ENCODE data around the gene DOK3. TPM values are rescaled to one million over a fixed set of nuclear protein-coding genes. Genes with fewer than 3 reads are reported as not detected.

The DOK3 gene
- total RNA-seq, 2 experiments from 2014 or later, result 3.7 to 6.0 TPM

- Mint-ChIP-seq H3K4me1 (peaks cover 14% of the 10 kb centered on the region), H3K27ac (no peak overlapping the region), H3K4me3 (no peak overlapping the region), H3K27me3 (peaks cover 7% of the 10 kb centered on the region), H3K9me3 (no peaks in the 10 kb centered on the region), H3K36me3 (peaks cover 5% of the 10 kb centered on the region)
- DNase-seq (no peak), ATAC-seq (ENCODE audit: low read depth) (no peak)
- POLR2A ChIA-PET, result interaction anchor here (0.6 kb wide), 1 partner anchor 75 kb away, joined by 4 read pairs; no protein-coding TSS in a partner anchor
Measured at GRCh38 chr5:177504086-177505056, 5.3 kb downstream of the DOK3 start.

DNA sequence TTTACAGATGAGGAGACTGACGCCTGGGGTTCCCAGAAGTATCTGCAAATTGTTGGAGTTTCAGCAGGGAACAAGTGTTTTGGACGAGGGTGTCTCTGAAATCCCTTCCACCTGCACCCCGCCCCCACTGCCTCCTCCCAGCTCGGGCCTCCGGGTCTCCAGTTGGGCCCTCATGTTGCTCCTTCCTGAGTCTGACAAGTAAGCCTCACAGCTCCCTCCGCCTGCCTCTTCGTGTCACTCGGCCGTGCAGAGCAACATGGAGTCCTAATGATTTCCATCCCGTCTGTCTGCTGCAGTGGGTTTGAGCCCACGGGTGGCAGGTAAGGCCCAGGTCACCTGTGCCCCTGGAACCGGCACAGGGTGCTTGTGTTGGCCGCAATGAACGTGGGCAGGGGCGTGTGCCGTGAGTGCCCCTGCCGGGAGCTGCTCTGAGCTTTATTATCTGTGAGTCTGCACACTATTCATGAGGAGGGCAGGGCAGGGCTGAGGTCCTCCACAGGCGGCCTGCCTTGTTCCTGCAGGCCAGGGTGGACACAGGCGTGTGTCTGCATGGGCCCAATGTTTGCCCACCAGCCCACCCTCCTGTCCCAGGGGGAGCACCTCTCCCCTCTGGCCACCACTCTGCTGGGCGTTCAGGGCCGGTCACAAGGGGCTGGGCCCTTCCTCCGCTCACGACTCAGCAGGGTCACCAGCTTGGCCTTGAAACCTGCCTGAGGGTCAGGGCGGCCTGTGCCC lies 6.1 kb downstream of the DOK3 start:
- Mint-ChIP-seq H3K4me1 (peaks cover 16% of the 10 kb centered on the region), H3K27ac (no peak overlapping the region), H3K9me3 (no peaks in the 10 kb centered on the region), H3K4me3 (no peak overlapping the region), H3K27me3 (peaks cover 13% of the 10 kb centered on the region), H3K36me3 (peaks cover 5% of the 10 kb centered on the region)
- no peak for ATAC-seq (ENCODE audit: low read depth)
- DNase-seq, result no peak
- POLR2A ChIA-PET, result interaction anchor here (2.8 kb wide), 1 partner anchor 48 kb away, joined by 19 read pairs; no protein-coding TSS in a partner anchor

DNA sequence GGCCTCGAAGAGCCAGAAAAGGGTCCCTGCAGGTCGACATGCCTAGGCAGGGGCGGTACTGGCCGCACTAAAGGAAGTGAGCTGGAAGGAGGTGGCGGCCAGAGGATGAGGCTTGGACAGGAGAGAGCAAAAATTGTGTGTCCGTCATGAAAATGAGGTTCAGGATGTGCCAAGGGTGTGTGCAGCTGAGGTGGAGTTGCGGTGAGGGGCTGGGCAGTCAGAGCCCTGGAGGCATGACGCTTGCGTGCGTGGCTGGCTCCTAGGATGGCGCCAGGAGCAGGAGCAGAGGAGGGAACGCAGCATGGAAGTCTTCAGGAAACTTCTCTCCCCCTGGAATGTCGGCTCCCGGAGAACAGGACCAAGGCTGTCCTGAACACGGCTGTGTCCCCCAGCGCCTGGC lies 6.7 kb downstream of the DOK3 start:
- no peak overlapping the region for H3K27ac Mint-ChIP-seq
- H3K9me3 Mint-ChIP-seq, result no peaks in the 10 kb centered on the region
- peaks cover 21% of the 10 kb centered on the region for H3K4me1 Mint-ChIP-seq
- POLR2A ChIA-PET, result interaction anchor here (1.2 to 2.8 kb wide), 2 partner anchors 31 to 48 kb away, joined by 3 to 19 read pairs; no protein-coding TSS in a partner anchor
- no peak overlapping the region for H3K4me3 Mint-ChIP-seq
- ATAC-seq (ENCODE audit: low read depth), result no peak
- H3K36me3 Mint-ChIP-seq, result peaks cover 4% of the 10 kb centered on the region
- no peak for DNase-seq
- H3K27me3 Mint-ChIP-seq, result peaks cover 17% of the 10 kb centered on the region

GRCh38 chr5:177501874-177502678 lies 7.5 kb downstream of the DOK3 start:
- Mint-ChIP-seq H3K27me3 (peaks cover 17% of the 10 kb centered on the region), H3K9me3 (no peaks in the 10 kb centered on the region), H3K4me3 (no peak overlapping the region), H3K4me1 (peaks cover 23% of the 10 kb centered on the region), H3K36me3 (peaks cover 2% of the 10 kb centered on the region), H3K27ac (peak overlapping the region; percentile 39)
- POLR2A ChIA-PET, result interaction anchor here (1.1 to 2.8 kb wide), 4 partner anchors 30 to 652 kb away, joined by 3 to 19 read pairs (median 6); partner anchors contain the start of gene NHP2
- DNase-seq (no peak), ATAC-seq (ENCODE audit: low read depth) (no peak)

DNA sequence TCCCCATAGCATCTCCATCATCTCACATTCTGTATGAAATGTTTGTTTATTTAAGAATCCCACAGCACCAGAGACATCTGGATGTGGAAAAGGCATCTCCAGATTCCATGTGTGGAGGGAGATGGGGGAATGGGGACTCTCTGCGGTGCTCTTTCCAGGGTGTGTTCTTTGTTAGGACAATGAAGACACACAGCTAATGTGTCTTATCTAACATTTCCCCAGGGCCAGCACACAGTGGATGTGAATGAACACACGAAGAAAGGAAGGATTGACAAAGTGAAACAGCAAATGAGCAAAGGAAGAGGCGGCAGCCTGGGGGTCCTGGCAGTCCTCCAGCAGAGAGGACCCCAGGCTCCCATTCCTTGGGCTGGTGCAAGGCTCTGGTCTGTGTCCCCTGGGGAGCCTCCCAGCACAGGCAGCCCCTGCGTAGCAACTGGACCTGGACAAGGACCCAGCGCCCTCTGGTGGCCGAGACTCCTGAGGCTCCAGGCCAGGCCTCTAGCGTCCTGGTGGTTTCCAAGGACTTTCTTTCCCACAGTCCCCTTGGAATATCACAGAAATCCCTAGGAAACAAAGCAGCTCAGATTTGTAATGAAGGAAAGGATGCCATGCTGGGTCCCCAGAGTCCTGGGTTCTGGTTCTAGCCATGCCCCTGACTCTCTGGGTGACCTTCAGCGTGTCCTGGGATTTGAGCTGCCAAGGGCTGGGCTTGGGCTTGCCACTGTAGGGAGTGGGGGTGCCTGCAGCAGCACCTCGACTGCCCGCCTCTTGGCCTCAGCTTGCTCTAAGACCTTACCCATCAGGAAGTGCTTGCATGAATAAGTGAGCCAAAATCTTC lies 8.7 kb downstream of the DOK3 start:
- ATAC-seq (ENCODE audit: low read depth), result peak; percentile 31
- Mint-ChIP-seq H3K27ac (no peak overlapping the region), H3K36me3 (no peaks in the 10 kb centered on the region), H3K4me3 (no peak overlapping the region), H3K9me3 (no peaks in the 10 kb centered on the region), H3K27me3 (peaks cover 17% of the 10 kb centered on the region), H3K4me1 (peaks cover 28% of the 10 kb centered on the region)
- POLR2A ChIA-PET, result interaction anchor here (1.1 to 2.8 kb wide), 4 partner anchors 28 to 653 kb away, joined by 3 to 19 read pairs (median 6); partner anchors contain the start of gene NHP2
- DNase-seq, result peak; percentile 89

DNA sequence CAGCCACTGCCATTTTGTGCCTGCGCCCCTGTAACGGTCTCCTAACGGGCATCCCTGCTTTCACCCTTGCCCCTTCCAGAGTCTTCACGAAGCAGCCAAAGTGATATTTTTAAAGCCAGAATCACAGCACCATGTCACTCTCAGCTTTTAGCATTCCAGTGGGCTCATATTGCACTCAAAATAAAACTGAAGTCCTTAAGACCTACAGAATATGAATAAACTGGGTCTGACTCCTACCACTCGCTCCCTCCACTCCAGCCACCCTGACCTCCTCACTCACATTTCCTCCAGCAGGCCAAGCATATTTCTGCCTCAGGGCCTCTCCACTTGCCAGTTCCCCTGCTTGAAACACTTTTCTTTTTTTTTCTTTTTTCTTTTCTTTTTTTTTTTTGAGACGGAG lies 9.8 kb downstream of the DOK3 start:
- POLR2A ChIA-PET, result interaction anchor here (1.1 kb wide), 1 partner anchor 27 kb away, joined by 3 read pairs; no protein-coding TSS in a partner anchor
- no peak for DNase-seq
- Mint-ChIP-seq H3K4me1 (peaks cover 29% of the 10 kb centered on the region), H3K9me3 (no peaks in the 10 kb centered on the region), H3K4me3 (no peak overlapping the region), H3K27ac (no peak overlapping the region), H3K27me3 (peaks cover 17% of the 10 kb centered on the region), H3K36me3 (no peaks in the 10 kb centered on the region)
- no peak for ATAC-seq (ENCODE audit: low read depth)

DNA sequence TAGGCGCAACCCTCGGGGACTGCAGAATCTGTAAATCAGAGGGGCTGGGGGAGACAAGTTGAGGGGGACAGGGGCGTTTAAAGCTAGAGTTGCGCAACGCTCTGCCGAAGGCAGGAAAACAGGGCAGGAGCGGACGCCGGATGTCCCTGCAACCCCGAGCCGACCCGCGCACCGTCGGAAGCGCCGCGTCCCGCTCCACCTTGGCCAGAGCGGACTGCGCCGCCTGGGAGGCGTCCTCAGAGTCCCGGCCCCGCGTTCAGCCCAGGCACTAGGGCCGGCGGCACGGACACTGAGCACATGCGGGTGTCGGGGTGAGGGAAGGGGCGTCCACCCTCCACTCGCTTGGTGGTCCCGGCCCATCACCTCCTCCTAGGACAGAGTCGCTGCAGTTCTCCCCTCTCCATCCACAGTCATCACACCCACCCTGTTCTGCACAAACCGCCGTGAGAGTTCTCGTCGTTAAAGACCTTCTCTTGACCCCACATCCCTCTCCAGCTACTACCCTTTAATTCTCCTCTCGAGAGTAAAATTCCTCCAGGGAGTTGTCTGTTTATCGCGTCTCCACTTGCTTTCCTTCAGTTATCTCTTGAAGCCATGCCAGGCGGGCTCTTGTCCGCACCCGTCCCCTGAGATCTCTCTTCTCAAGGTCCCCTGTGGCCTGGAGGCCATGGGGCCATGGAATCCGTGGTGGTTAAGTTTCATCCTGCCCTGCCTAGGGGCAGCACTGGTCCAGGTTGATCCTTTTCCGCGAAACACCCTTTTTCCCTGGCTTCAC lies 11.4 kb downstream of the DOK3 start:
- Mint-ChIP-seq H3K4me3 (peak overlapping the region; percentile 87), H3K36me3 (no peaks in the 10 kb centered on the region), H3K4me1 (peaks cover 39% of the 10 kb centered on the region), H3K9me3 (no peaks in the 10 kb centered on the region), H3K27ac (peak overlapping the region; percentile 77), H3K27me3 (peaks cover 17% of the 10 kb centered on the region)
- ATAC-seq (ENCODE audit: low read depth), result peak; percentile 26
- POLR2A ChIA-PET, result interaction anchor here (0.9 to 3.6 kb wide), 15 partner anchors 15 to 108 kb away, joined by 3 to 34 read pairs (median 5); partner anchors contain the start of genes DBN1 and DDX41
- no peak for DNase-seq

GRCh38 chr5:177497292-177498012 lies 12.2 kb downstream of the DOK3 start, which contains the start of gene PDLIM7:
PDLIM7 (minus strand) TSS chr5:177497604; CDS start chr5:177496512, 1,092 bp downstream.
- H3K4me1 Mint-ChIP-seq, result peaks cover 38% of the 10 kb centered on the region
- ATAC-seq (ENCODE audit: low read depth) (peak; percentile 83), DNase-seq (peak; percentile 98)
- POLR2A ChIA-PET, result interaction anchor here (0.6 to 3.6 kb wide), 17 partner anchors 14 to 125 kb away, joined by 3 to 34 read pairs (median 5); partner anchors contain the start of genes DBN1 and DDX41
- H3K9me3 Mint-ChIP-seq, result no peaks in the 10 kb centered on the region
- peaks cover 17% of the 10 kb centered on the region for H3K27me3 Mint-ChIP-seq
- peak within 1 kb of the TSS; percentile 87 for H3K4me3 Mint-ChIP-seq
- H3K36me3 Mint-ChIP-seq, result no peaks in the 10 kb centered on the region
- H3K27ac Mint-ChIP-seq, result peak within 1 kb of the TSS; percentile 77

DNA sequence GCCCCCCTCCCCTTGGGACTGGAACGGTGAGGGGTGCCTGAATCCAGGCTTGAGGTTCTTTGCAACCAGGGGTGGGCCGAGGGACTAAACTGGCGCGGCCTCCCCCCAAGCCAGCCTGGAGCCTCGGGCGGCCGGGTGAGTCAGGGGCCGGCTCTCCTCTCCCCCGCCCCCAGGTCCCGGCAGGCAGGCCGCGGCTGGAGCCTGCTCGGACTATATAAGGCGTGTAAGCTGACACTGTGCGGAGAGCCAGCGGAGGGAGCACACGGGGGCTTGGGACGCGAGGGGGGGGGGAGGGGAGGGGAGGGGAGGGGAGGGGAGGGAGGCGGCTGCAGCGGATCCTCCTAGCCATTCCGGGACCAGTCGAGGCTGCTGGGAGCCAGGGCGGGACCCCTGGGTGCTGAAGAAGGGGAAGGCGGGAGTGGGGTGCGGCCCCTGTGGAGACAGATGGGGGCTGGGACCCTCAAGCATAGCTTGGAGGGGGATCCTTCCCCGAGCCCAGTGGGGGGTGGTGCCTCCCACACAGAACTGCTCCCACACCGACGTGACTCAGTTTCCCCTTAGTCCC lies 12.8 kb downstream of the DOK3 start:
- peaks cover 17% of the 10 kb centered on the region for H3K27me3 Mint-ChIP-seq
- POLR2A ChIA-PET, result interaction anchor here (0.6 to 3.6 kb wide), 17 partner anchors 13 to 124 kb away, joined by 3 to 34 read pairs (median 5); partner anchors contain the start of genes DBN1 and DDX41
- no peaks in the 10 kb centered on the region for H3K9me3 Mint-ChIP-seq
- peak overlapping the region; percentile 48 for H3K27ac Mint-ChIP-seq
- H3K4me3 Mint-ChIP-seq, result peak overlapping the region; percentile 87
- DNase-seq, result no peak
- no peak for ATAC-seq (ENCODE audit: low read depth)
- no peaks in the 10 kb centered on the region for H3K36me3 Mint-ChIP-seq
- H3K4me1 Mint-ChIP-seq, result peaks cover 34% of the 10 kb centered on the region

DNA sequence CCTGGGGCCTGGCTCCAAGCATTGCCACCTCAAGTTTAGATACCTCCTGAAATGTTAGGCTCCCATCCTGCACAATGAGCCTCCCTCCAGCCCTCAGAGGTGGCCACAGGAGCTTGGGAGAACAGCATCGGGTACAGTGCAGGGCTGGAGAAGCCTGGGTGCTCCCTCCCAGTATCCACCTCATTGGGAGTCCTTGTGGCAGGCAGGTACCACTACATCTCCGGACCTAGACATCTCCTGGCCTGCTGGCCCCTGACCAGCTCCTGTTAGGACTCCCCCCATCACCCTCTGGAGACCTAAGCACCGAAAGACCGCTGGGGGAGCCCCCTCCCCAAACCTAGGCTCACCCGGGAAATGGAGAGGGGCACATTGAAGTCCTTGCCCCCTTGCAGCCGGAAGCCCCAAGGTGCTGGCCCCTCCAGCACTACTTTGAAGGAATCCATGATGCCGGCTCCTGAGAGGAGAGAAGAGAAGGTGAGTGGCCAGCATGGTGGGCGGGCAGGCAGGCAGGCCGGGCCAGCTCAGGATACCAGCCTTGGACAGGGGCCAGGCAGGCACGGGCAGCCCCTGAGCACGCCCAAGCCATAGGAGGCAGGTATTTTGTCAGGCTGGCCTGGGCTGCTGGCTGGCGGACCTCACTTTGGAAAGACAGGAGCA lies 13.4 kb downstream of the DOK3 start:
- no peak for DNase-seq
- Mint-ChIP-seq H3K9me3 (no peaks in the 10 kb centered on the region), H3K27me3 (peaks cover 17% of the 10 kb centered on the region), H3K36me3 (peaks cover 2% of the 10 kb centered on the region), H3K4me1 (peaks cover 34% of the 10 kb centered on the region), H3K4me3 (peak overlapping the region; percentile 87), H3K27ac (peak overlapping the region; percentile 48)
- POLR2A ChIA-PET, result interaction anchor here (0.5 to 3.6 kb wide), 10 partner anchors 16 to 105 kb away, joined by 3 to 34 read pairs (median 6); partner anchors contain the start of genes DBN1 and DDX41
- ATAC-seq (ENCODE audit: low read depth), result no peak

Measured in activated naive CD8-positive, alpha-beta T cell treated with anti-CD3 and anti-CD28 coated beads, Interleukin-2, amount 10 ng/mL, durations not matched to agents 7 days and 5 days (primary cell).